Trophoblast cell (in vitro differentiated cells and primary cell): Measurements from ENCODE around the gene ZSWIM1.

ENCODE experiments used
- DNase-seq, 2 donors: peaks; one replicate each; pipeline ENCODE4 v3.0.0-alpha.2; 2016
- H2AFZ ChIP-seq: 2 replicates; pipeline ENCODE4 v1.6.1; 2013; ENCODE audit warnings: low read length, moderate library complexity, mild to moderate bottlenecking; ENCODE audit not compliant: insufficient read depth, poor library complexity
- H2AK5ac ChIP-seq: 2 replicates; pipeline ENCODE4 v1.6.1; 2013; ENCODE audit warnings: mild to moderate bottlenecking, low read length
- H2BK120ac ChIP-seq: 2 replicates; pipeline ENCODE4 v1.6.1; 2013; ENCODE audit warnings: low read length, mild to moderate bottlenecking, moderate library complexity; ENCODE audit not compliant: insufficient read depth, poor library complexity
- H2BK12ac ChIP-seq: 2 replicates; pipeline ENCODE4 v1.6.1; 2013; ENCODE audit warnings: mild to moderate bottlenecking, low read length, moderate library complexity
- H2BK5ac ChIP-seq: 2 replicates; pipeline ENCODE4 v1.6.1; 2013; ENCODE audit warnings: low read length, low read depth, moderate library complexity, mild to moderate bottlenecking; ENCODE audit not compliant: poor library complexity
- H3K14ac ChIP-seq: 2 replicates; pipeline ENCODE4 v1.6.1; 2013; ENCODE audit warnings: mild to moderate bottlenecking, low read length
- H3K18ac ChIP-seq: 2 replicates; pipeline ENCODE4 v1.6.1; 2013; ENCODE audit warnings: mild to moderate bottlenecking, low read length
- H3K23ac ChIP-seq: 2 replicates; pipeline ENCODE4 v1.6.1; 2013; ENCODE audit warnings: low read length
- H3K27ac ChIP-seq: 2 replicates; pipeline ENCODE4 v1.5.1; 2013; ENCODE audit warnings: low read depth, mild to moderate bottlenecking, inconsistent platforms, low read length, moderate library complexity
- H3K27me3 ChIP-seq: 2 replicates; pipeline ENCODE4 v1.6.1; 2013; ENCODE audit warnings: inconsistent platforms, mild to moderate bottlenecking, low read length, moderate library complexity; ENCODE audit not compliant: insufficient read depth
- H3K36me3 ChIP-seq, 2 experiments: 1 replicate in 1 of 2; 2 replicates in 1 of 2; pipeline ENCODE4 v1.6.1; 2013; ENCODE audit warnings: low read length in 2 of 2, mild to moderate bottlenecking in 2 of 2, moderate library complexity in 1 of 2; ENCODE audit not compliant: insufficient read depth in 2 of 2, control insufficient read depth in 1 of 2
- H3K4ac ChIP-seq: 2 replicates; pipeline ENCODE4 v1.6.1; 2013; ENCODE audit warnings: low read depth, mild to moderate bottlenecking, low read length, moderate library complexity
- H3K4me1 ChIP-seq, 2 experiments: 1 replicate in 1 of 2; 2 replicates in 1 of 2; pipeline ENCODE4 v1.6.1; 2013; ENCODE audit warnings: low read length in 2 of 2, mild to moderate bottlenecking in 2 of 2, moderate library complexity in 1 of 2; ENCODE audit not compliant: insufficient read depth in 2 of 2, control insufficient read depth in 1 of 2
- H3K4me2 ChIP-seq: 2 replicates; pipeline ENCODE4 v1.6.1; 2013; ENCODE audit warnings: inconsistent platforms, mild to moderate bottlenecking, low read length, moderate library complexity
- H3K4me3 ChIP-seq: 2 replicates; pipeline ENCODE4 v1.5.1; 2013; ENCODE audit warnings: mild to moderate bottlenecking, low read depth, low read length, inconsistent platforms
- H3K79me1 ChIP-seq: one replicate; pipeline ENCODE4 v1.6.1; 2013; ENCODE audit warnings: low read length
- H3K79me2 ChIP-seq: 2 replicates; pipeline ENCODE4 v1.6.1; 2013; ENCODE audit warnings: low read length, mild to moderate bottlenecking; ENCODE audit not compliant: control insufficient read depth, insufficient read depth, poor library complexity
- H3K9ac ChIP-seq: 2 replicates; pipeline ENCODE4 v1.6.1; 2013; ENCODE audit warnings: mild to moderate bottlenecking, low read length
- H3K9me3 ChIP-seq: 2 replicates; pipeline ENCODE4 v1.6.1; 2013; ENCODE audit warnings: low read depth, mild to moderate bottlenecking, control low read depth, inconsistent platforms, low read length; ENCODE audit not compliant: insufficient read depth
- H4K12ac ChIP-seq: 2 replicates; pipeline ENCODE4 v1.6.1; 2013; ENCODE audit warnings: low read depth, mild to moderate bottlenecking, low read length, moderate library complexity
- H4K8ac ChIP-seq: 2 replicates; pipeline ENCODE4 v1.6.1; 2013; ENCODE audit warnings: low read depth, mild to moderate bottlenecking, low read length, moderate library complexity
- H4K91ac ChIP-seq: one replicate; pipeline ENCODE4 v1.6.1; 2013; ENCODE audit warnings: low read depth, mild to moderate bottlenecking, low read length, moderate library complexity
- WGBS: extraction: QIAGEN DNeasy Blood & Tissue Kit; methylation state at CpG from one replicate; pipeline ENCODE4 v1.1.7; 2013; ENCODE audit warnings: missing lambda C conversion rate; ENCODE audit not compliant: insufficient read length, insufficient coverage; ENCODE audit errors: extremely low coverage; 5-methylcytosine and 5-hydroxymethylcytosine counted together

Gene ZSWIM1

DNA sequence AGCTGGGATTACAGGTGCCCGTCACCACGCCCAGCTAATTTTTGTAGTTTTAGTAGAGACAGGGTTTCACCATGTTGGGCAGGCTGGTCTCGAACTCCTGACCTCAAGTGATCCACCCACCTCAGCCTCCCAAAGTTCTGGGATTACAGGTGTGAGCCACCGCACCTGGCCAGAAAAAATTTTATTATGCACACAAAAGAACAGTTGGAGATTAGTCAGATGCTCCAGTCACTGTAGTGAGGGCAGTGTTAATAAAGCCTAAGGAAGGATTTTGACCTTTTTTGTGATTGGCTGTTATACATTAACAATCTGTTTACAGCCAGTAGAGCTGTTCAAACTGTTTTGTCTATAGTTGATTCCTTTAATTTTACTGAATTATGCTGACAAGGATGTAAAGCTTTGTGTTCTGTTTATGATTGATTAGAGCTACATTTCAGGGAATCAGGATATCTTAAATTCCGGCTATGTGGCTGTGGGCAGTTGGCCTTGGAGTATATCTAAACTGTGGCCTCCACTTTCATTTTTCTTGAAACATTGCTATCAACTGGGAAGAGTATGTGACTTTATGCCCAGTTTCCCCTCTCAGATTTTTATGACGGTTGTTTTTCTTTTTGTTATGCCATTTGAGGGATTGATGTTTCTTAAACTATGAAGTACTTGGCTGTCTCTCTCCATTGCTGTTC is 13.8 kb upstream of the ZSWIM1 start:
- DNase-seq = no peak
- Histone ChIP-seq H2BK12ac (no peak overlapping the region), H3K9me3 (no peaks in the 10 kb centered on the region), H3K27me3 (no peaks in the 10 kb centered on the region), H3K23ac (no peak overlapping the region), H4K8ac (no peak overlapping the region), H3K9ac (no peak overlapping the region), H3K79me2 (no peaks in the 10 kb centered on the region), H2BK5ac (no peak overlapping the region), H3K79me1 (no peaks in the 10 kb centered on the region), H3K4me2 (no peak overlapping the region), H2AK5ac (no peak overlapping the region), H3K36me3 (no peaks in the 10 kb centered on the region), H3K4me1 (peaks cover 1 to 2% of the 10 kb centered on the region in 2 experiments), H2AFZ (no peak overlapping the region), H2BK120ac (no peak overlapping the region), H3K4me3 (no peak overlapping the region), H3K14ac (no peak overlapping the region), H4K91ac (no peak overlapping the region), H3K18ac (no peak overlapping the region), H4K12ac (no peak overlapping the region), H3K4ac (no peak overlapping the region), H3K27ac (no peak overlapping the region)
- whole genome bisulfite sequencing = no CpG with 5 or more reads among the region's 6 CpGs

DNA sequence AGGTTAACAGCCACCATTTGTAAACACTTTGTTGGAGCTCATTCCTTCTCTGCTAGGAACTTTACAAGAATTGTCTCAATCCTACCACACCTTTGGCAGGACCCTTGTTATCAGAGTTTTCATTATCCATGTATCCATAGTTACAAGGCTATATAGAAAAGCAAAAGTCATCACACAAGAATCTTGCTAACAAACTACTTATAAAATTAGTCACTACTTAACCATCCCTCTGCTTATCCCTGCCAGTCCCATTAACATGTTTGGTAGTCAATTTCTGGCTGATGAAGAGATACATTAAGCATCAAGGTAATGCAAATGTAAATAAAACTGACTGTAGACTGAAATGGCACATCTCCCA is 13.2 kb upstream of the ZSWIM1 start:
- Histone ChIP-seq H4K91ac (no peak overlapping the region), H3K4me2 (no peak overlapping the region), H4K12ac (no peak overlapping the region), H3K27me3 (no peaks in the 10 kb centered on the region), H4K8ac (no peak overlapping the region), H3K36me3 (no peaks in the 10 kb centered on the region), H3K79me1 (no peaks in the 10 kb centered on the region), H3K4ac (no peak overlapping the region), H3K4me3 (no peak overlapping the region), H3K9me3 (no peaks in the 10 kb centered on the region), H2AFZ (no peak overlapping the region), H3K9ac (no peak overlapping the region), H3K4me1 (peaks cover 5 to 7% of the 10 kb centered on the region in 2 experiments), H2BK120ac (no peak overlapping the region), H3K23ac (no peak overlapping the region), H3K14ac (no peak overlapping the region), H2BK12ac (no peak overlapping the region), H3K79me2 (no peaks in the 10 kb centered on the region), H3K18ac (no peak overlapping the region), H2AK5ac (no peak overlapping the region), H3K27ac (no peak overlapping the region), H2BK5ac (no peak overlapping the region)
- peak in 1 of 2 donors; percentile 38 for DNase-seq

DNA sequence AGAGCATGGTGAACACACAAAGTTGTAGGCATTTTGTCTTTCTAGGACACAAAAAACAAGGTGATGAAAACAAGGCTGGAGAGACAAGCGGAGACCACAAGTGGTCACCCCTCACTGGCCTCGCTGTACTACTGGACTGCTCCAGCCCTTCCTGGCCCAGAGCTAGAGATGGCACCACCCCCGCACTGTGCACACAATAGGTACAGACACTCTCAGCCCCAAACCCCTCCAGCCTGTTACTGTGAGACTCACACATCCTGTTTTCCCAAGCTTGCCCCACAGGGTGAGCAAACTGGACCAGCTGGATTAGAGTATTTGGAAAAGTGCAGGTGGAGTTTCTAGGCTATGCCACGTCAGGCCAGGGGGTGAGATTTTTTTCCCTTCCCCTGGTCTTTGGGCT is 8.4 kb upstream of the ZSWIM1 start:
- H4K12ac ChIP-seq = no peak overlapping the region
- no CpG with 5 or more reads among the region's 4 CpGs for WGBS
- no peak overlapping the region for H3K4me2 ChIP-seq
- H2AK5ac ChIP-seq = no peak overlapping the region
- H3K18ac ChIP-seq = no peak overlapping the region
- no peak overlapping the region for H2BK120ac ChIP-seq
- no peak overlapping the region for H2BK5ac ChIP-seq
- no peaks in the 10 kb centered on the region for H3K27me3 ChIP-seq
- peak overlapping the region; percentile 13 for H3K14ac ChIP-seq
- no peak overlapping the region for H3K4ac ChIP-seq
- peaks cover 5 to 10% of the 10 kb centered on the region in 2 experiments for H3K4me1 ChIP-seq
- no peak overlapping the region for H2AFZ ChIP-seq
- H3K4me3 ChIP-seq = no peak overlapping the region
- H2BK12ac ChIP-seq = no peak overlapping the region
- peaks cover 6 to 8% of the 10 kb centered on the region in 2 experiments for H3K36me3 ChIP-seq
- no peaks in the 10 kb centered on the region for H3K79me1 ChIP-seq
- H3K9me3 ChIP-seq = no peaks in the 10 kb centered on the region
- no peaks in the 10 kb centered on the region for H3K79me2 ChIP-seq
- H4K8ac ChIP-seq = peak overlapping the region; percentile 40
- no peak overlapping the region for H4K91ac ChIP-seq
- peak in 1 of 2 donors; percentile 14 for DNase-seq
- H3K9ac ChIP-seq = no peak overlapping the region
- H3K23ac ChIP-seq = no peak overlapping the region
- H3K27ac ChIP-seq = no peak overlapping the region

DNA sequence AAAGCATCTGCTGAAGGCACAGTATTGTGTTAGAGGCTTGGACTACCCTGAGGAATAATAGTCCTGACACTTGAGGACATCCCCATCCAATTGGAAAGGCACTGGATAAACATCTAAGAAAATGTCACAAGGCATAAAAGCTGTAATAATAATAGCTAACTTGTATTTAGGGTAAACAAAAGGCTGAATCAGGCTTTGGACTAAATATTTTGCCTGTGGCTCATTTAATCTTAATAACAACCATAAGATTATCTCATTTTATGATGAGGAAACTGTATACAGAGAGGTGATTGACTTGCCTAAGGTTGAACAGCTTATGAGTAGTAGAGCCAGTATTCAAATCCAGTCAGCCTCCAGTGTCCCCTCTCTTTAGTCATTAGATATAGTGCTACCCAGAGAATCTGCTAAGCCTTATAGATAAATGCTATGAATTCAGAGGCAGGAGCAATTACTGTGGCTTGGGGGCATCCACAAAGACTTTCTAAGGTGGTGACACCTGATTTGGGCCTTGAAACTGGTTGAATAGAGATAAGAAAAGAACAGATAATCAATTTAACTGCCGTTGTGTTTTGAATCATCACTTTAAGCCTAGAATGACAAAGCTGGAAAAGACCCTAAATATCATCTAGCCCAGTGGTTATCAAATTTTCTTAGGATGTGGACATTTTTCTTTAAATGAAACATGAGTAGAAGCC is 7.5 kb upstream of the ZSWIM1 start:
- Histone ChIP-seq H2AK5ac (no peak overlapping the region), H2BK12ac (no peak overlapping the region), H3K79me2 (no peaks in the 10 kb centered on the region), H4K12ac (no peak overlapping the region), H3K14ac (no peak overlapping the region), H3K4me3 (no peak overlapping the region), H2BK120ac (no peak overlapping the region), H3K18ac (no peak overlapping the region), H3K79me1 (no peaks in the 10 kb centered on the region), H4K91ac (no peak overlapping the region), H2BK5ac (no peak overlapping the region), H3K9ac (no peak overlapping the region), H3K4me1 (peaks cover 5 to 10% of the 10 kb centered on the region in 2 experiments), H3K23ac (no peak overlapping the region), H3K27ac (no peak overlapping the region), H3K36me3 (peaks cover 12 to 14% of the 10 kb centered on the region in 2 experiments), H4K8ac (no peak overlapping the region), H3K4ac (no peak overlapping the region), H2AFZ (no peak overlapping the region), H3K9me3 (no peaks in the 10 kb centered on the region), H3K27me3 (no peaks in the 10 kb centered on the region), H3K4me2 (no peak overlapping the region)
- DNase-seq = no peak
- WGBS = no CpG with 5 or more reads among the region's 1 CpG
